Measurements from ENCODE around the gene ARHGEF17. TPM values are rescaled to one million over a fixed set of nuclear protein-coding genes. Genes with fewer than 3 reads are reported as not detected.

Gene ARHGEF17
- total RNA-seq, 1 donor from 2014 or later, result 104 TPM

GRCh38 chr11:73322382-73323306 is 14.6 kb downstream of the ARHGEF17 start:
- H3K4me1 Mint-ChIP-seq (ENCODE audit: unreplicated experiment), result peaks cover 90% of the 10 kb centered on the region
- DNase-seq (ENCODE audit: extremely low spot score, unreplicated experiment), result no peak
- peak overlapping the region; percentile 91 for H3K27ac Mint-ChIP-seq (ENCODE audit: unreplicated experiment)
- TF ChIP-seq CTCF (IDR thresholded peaks at IDR 0.05), result no peak
- H3K27me3 Mint-ChIP-seq (ENCODE audit: unreplicated experiment), result no peaks in the 10 kb centered on the region
- no peaks in the 10 kb centered on the region for H3K9me3 Mint-ChIP-seq (ENCODE audit: unreplicated experiment)
- H3K4me3 Mint-ChIP-seq (ENCODE audit: unreplicated experiment), result peak overlapping the region; percentile 11
- peaks cover 9% of the 10 kb centered on the region for H3K36me3 Mint-ChIP-seq (ENCODE audit: unreplicated experiment)

- Mint-ChIP-seq H3K4me1 (ENCODE audit: unreplicated experiment) (peaks cover 92% of the 10 kb centered on the region), H3K4me3 (ENCODE audit: unreplicated experiment) (no peak overlapping the region)
- no peak for DNase-seq (ENCODE audit: extremely low spot score, unreplicated experiment)
Observed at GRCh38 chr11:73323464-73323863, 15.4 kb downstream of the ARHGEF17 start.

GRCh38 chr11:73324116-73324515 is 16.0 kb downstream of the ARHGEF17 start:
- Mint-ChIP-seq H3K36me3 (ENCODE audit: unreplicated experiment) (peaks cover 5% of the 10 kb centered on the region), H3K27ac (ENCODE audit: unreplicated experiment) (peak overlapping the region; percentile 91), H3K9me3 (ENCODE audit: unreplicated experiment) (no peaks in the 10 kb centered on the region), H3K27me3 (ENCODE audit: unreplicated experiment) (no peaks in the 10 kb centered on the region), H3K4me1 (ENCODE audit: unreplicated experiment) (peaks cover 91% of the 10 kb centered on the region), H3K4me3 (ENCODE audit: unreplicated experiment) (no peak overlapping the region)
- no peak for TF ChIP-seq CTCF (IDR thresholded peaks at IDR 0.05)
- DNase-seq (ENCODE audit: extremely low spot score, unreplicated experiment), result no peak

More at GRCh38 chr11:73323464-73323863, 15.4 kb downstream of the ARHGEF17 start:
- H3K9me3 Mint-ChIP-seq (ENCODE audit: unreplicated experiment), result no peaks in the 10 kb centered on the region
- peak overlapping the region; percentile 91 for H3K27ac Mint-ChIP-seq (ENCODE audit: unreplicated experiment)
- no peaks in the 10 kb centered on the region for H3K27me3 Mint-ChIP-seq (ENCODE audit: unreplicated experiment)
- no peak for TF ChIP-seq CTCF (IDR thresholded peaks at IDR 0.05)
- H3K36me3 Mint-ChIP-seq (ENCODE audit: unreplicated experiment), result peaks cover 8% of the 10 kb centered on the region

- H3K36me3 Mint-ChIP-seq (ENCODE audit: unreplicated experiment), result peaks cover 5% of the 10 kb centered on the region
- no peak overlapping the region for H3K4me3 Mint-ChIP-seq (ENCODE audit: unreplicated experiment)
- peaks cover 87% of the 10 kb centered on the region for H3K4me1 Mint-ChIP-seq (ENCODE audit: unreplicated experiment)
- no peak for DNase-seq (ENCODE audit: extremely low spot score, unreplicated experiment)
- no peaks in the 10 kb centered on the region for H3K9me3 Mint-ChIP-seq (ENCODE audit: unreplicated experiment)
- H3K27ac Mint-ChIP-seq (ENCODE audit: unreplicated experiment), result peak overlapping the region; percentile 91
- TF ChIP-seq CTCF (IDR thresholded peaks at IDR 0.05), result no peak
- no peaks in the 10 kb centered on the region for H3K27me3 Mint-ChIP-seq (ENCODE audit: unreplicated experiment)
Observed at GRCh38 chr11:73324665-73325035, 16.6 kb downstream of the ARHGEF17 start.
